AG08395 (cell line): ENCODE data around the gene CDC20B.
A peak's percentile ranks its signal among the peaks of the same experiment; 100 is the strongest.
"Not testable (repeated sequence)": the region's sequence is repeated elsewhere in the genome, so short reads cannot be mapped to it uniquely, and the experiment has no call there.

Experiments
- DNase-seq: peaks from one replicate; pipeline ENCODE4 v3.0.0; 2012; ENCODE audit warnings: mixed read lengths, low spot score

Gene CDC20B

GRCh38 chr5:55104036-55104772 lies 68.8 kb downstream of the CDC20B start:
- peak; percentile 14 for DNase-seq

- no peak for DNase-seq
Observed at GRCh38 chr5:55102348-55102747, 70.6 kb downstream of the CDC20B start, which contains the start of gene GZMA. GZMA (plus strand) TSS chr5:55102646; CDS start chr5:55102683, 37 bp downstream.

- DNase-seq = no peak
Observed at GRCh38 chr5:55101556-55102276, 71.3 kb downstream of the CDC20B start.

GRCh38 chr5:55101148-55101547 lies 71.8 kb downstream of the CDC20B start:
- not testable (repeated sequence) for DNase-seq

GRCh38 chr5:55096861-55097260 lies 76.1 kb downstream of the CDC20B start:
- no peak for DNase-seq

- no peak for DNase-seq
Observed at GRCh38 chr5:55096182-55096581, 76.8 kb downstream of the CDC20B start.

GRCh38 chr5:55091011-55091410 lies 82.0 kb downstream of the CDC20B start:
- not testable (repeated sequence) for DNase-seq

- not testable (repeated sequence) for DNase-seq
Observed at GRCh38 chr5:55089301-55089700, 83.7 kb downstream of the CDC20B start.

- no peak for DNase-seq
Observed at GRCh38 chr5:55081541-55081940, 91.4 kb downstream of the CDC20B start.

- DNase-seq = no peak
Observed at GRCh38 chr5:55073211-55073610, 99.8 kb downstream of the CDC20B start.

- no peak for DNase-seq
Observed at GRCh38 chr5:55072666-55073065, 100.3 kb downstream of the CDC20B start.

GRCh38 chr5:55071413-55071812 lies 101.6 kb downstream of the CDC20B start:
- DNase-seq = no peak

GRCh38 chr5:55070968-55071367 lies 102.0 kb downstream of the CDC20B start:
- no peak for DNase-seq

GRCh38 chr5:55066277-55066676 lies 106.7 kb downstream of the CDC20B start:
- DNase-seq = no peak

- DNase-seq = no peak
Observed at GRCh38 chr5:55064523-55064922, 108.5 kb downstream of the CDC20B start.

GRCh38 chr5:55063899-55064298 lies 109.1 kb downstream of the CDC20B start:
- DNase-seq = peak; percentile 8

GRCh38 chr5:55063220-55063863 lies 109.6 kb downstream of the CDC20B start:
- DNase-seq = peak; percentile 20
